Parathyroid adenoma (tissue), 2 donors: ENCODE measurements around the gene BRME1.

Source experiments
- H2AFZ ChIP-seq: fragments of 300-600 bp; sonication (generic); one replicate; pipeline ENCODE4 v1.7.0; 2017; ENCODE audit warnings: antibody characterized with exemption, mild to moderate bottlenecking
- H3K27ac ChIP-seq: fragments of 300-600 bp; sonication (generic); one replicate; pipeline ENCODE4 v1.7.0; 2017
- H3K27me3 ChIP-seq: fragments of 300-600 bp; sonication (generic); one replicate; pipeline ENCODE4 v1.7.0; 2017; ENCODE audit warnings: low read length; ENCODE audit not compliant: control insufficient read depth, insufficient read depth
- H3K36me3 ChIP-seq: fragments of 300-600 bp; sonication (generic); one replicate; pipeline ENCODE4 v1.7.0; 2017; ENCODE audit warnings: low read length; ENCODE audit not compliant: control insufficient read depth, insufficient read depth
- H3K4me1 ChIP-seq: fragments of 300-600 bp; sonication (generic); one replicate; pipeline ENCODE4 v1.7.0; 2017; ENCODE audit warnings: control low read depth
- H3K4me2 ChIP-seq: fragments of 300-600 bp; sonication (generic); one replicate; pipeline ENCODE4 v1.7.0; 2017; ENCODE audit warnings: low read length
- H3K4me3 ChIP-seq: fragments of 300-600 bp; sonication (generic); one replicate; pipeline ENCODE4 v1.7.0; 2017; ENCODE audit warnings: low read depth, low read length
- H3K79me2 ChIP-seq: fragments of 300-600 bp; sonication (generic); one replicate; pipeline ENCODE4 v1.7.0; 2017; ENCODE audit warnings: control low read depth
- H3K9ac ChIP-seq: fragments of 300-600 bp; sonication (generic); one replicate; pipeline ENCODE4 v1.7.0; 2017; ENCODE audit warnings: mild to moderate bottlenecking
- H3K9me3 ChIP-seq: fragments of 300-600 bp; sonication (generic); one replicate; pipeline ENCODE4 v1.7.0; 2017; ENCODE audit warnings: low read length; ENCODE audit not compliant: control insufficient read depth
- TF ChIP-seq, protein P1 (sequence below): fragments of 300-600 bp; sonication (generic); IDR thresholded peaks from one replicate; pipeline ENCODE4 v1.7.0; 2017; ENCODE audit warnings: antibody characterized with exemption, mild to moderate bottlenecking
- donor health status: primary hyperparathyroidism.

Gene BRME1

GRCh38 chr19:13880059-13881043 lies 25.6 kb downstream of the BRME1 start:
- H3K27me3 ChIP-seq, result no peaks in the 10 kb centered on the region
- peak overlapping the region; percentile 75 for H2AFZ ChIP-seq
- H3K4me3 ChIP-seq, result peak overlapping the region; percentile 40
- H3K4me2 ChIP-seq, result peak overlapping the region; percentile 62
- H3K27ac ChIP-seq, result peak overlapping the region; percentile 17
- H3K9me3 ChIP-seq, result no peaks in the 10 kb centered on the region
- H3K36me3 ChIP-seq, result no peaks in the 10 kb centered on the region
- TF ChIP-seq, protein P1, sequence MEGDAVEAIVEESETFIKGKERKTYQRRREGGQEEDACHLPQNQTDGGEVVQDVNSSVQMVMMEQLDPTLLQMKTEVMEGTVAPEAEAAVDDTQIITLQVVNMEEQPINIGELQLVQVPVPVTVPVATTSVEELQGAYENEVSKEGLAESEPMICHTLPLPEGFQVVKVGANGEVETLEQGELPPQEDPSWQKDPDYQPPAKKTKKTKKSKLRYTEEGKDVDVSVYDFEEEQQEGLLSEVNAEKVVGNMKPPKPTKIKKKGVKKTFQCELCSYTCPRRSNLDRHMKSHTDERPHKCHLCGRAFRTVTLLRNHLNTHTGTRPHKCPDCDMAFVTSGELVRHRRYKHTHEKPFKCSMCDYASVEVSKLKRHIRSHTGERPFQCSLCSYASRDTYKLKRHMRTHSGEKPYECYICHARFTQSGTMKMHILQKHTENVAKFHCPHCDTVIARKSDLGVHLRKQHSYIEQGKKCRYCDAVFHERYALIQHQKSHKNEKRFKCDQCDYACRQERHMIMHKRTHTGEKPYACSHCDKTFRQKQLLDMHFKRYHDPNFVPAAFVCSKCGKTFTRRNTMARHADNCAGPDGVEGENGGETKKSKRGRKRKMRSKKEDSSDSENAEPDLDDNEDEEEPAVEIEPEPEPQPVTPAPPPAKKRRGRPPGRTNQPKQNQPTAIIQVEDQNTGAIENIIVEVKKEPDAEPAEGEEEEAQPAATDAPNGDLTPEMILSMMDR, result peak; percentile 99
- H3K79me2 ChIP-seq, result no peaks in the 10 kb centered on the region
- H3K4me1 ChIP-seq, result peaks cover 7% of the 10 kb centered on the region
- H3K9ac ChIP-seq, result no peak overlapping the region

DNA sequence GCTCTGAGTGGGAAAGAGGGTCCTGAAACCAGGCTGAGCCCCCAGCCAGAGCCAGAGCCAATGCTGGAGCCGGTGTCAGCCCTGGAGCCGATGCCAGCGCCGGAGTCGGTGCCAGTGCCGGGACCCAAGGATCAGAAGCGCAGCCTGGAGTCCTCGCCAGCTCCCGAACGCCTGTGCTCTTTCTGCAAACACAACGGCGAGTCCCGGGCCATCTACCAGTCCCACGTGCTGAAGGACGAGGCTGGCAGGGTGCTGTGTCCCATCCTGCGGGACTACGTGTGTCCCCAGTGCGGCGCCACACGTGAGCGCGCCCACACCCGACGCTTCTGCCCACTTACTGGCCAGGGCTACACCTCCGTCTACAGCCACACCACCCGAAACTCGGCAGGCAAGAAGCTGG lies 28.6 kb downstream of the BRME1 start:
- H3K4me2 ChIP-seq, result no peak overlapping the region
- no peak overlapping the region for H3K9ac ChIP-seq
- H3K4me3 ChIP-seq, result no peak overlapping the region
- H3K79me2 ChIP-seq, result no peaks in the 10 kb centered on the region
- H2AFZ ChIP-seq, result no peak overlapping the region
- no peak overlapping the region for H3K27ac ChIP-seq
- H3K4me1 ChIP-seq, result peaks cover 7% of the 10 kb centered on the region
- no peaks in the 10 kb centered on the region for H3K9me3 ChIP-seq
- TF ChIP-seq, protein P1, result no peak
- no peaks in the 10 kb centered on the region for H3K27me3 ChIP-seq
- no peaks in the 10 kb centered on the region for H3K36me3 ChIP-seq

- Histone ChIP-seq H3K27ac (no peak within 1 kb of the TSS), H2AFZ (no peak within 1 kb of the TSS), H3K36me3 (no peaks in the 10 kb centered on the region), H3K9me3 (no peaks in the 10 kb centered on the region), H3K9ac (no peak within 1 kb of the TSS), H3K4me2 (no peak within 1 kb of the TSS), H3K79me2 (no peaks in the 10 kb centered on the region), H3K4me1 (peaks cover 5% of the 10 kb centered on the region), H3K4me3 (no peak within 1 kb of the TSS), H3K27me3 (no peaks in the 10 kb centered on the region)
- TF ChIP-seq, protein P1, result no peak
These were observed 29.1 kb downstream of the BRME1 start, which contains the start of gene NANOS3 for GRCh38 chr19:13876834-13877233. Gene NANOS3, plus strand, starts transcription at chr19:13877134. Its CDS starts 115 bp downstream, at chr19:13877249.

- Histone ChIP-seq H3K9ac (no peak overlapping the region), H3K36me3 (no peaks in the 10 kb centered on the region), H3K4me3 (no peak overlapping the region), H3K27me3 (no peaks in the 10 kb centered on the region), H3K79me2 (no peaks in the 10 kb centered on the region), H3K4me1 (peaks cover 4% of the 10 kb centered on the region), H3K27ac (no peak overlapping the region), H2AFZ (no peak overlapping the region), H3K9me3 (no peaks in the 10 kb centered on the region), H3K4me2 (no peak overlapping the region)
- TF ChIP-seq, protein P1, result no peak
These were observed 30.1 kb downstream of the BRME1 start for GRCh38 chr19:13875824-13876223.
